ENCODE measurements around the gene CSNK2A2.

Gene CSNK2A2

DNA sequence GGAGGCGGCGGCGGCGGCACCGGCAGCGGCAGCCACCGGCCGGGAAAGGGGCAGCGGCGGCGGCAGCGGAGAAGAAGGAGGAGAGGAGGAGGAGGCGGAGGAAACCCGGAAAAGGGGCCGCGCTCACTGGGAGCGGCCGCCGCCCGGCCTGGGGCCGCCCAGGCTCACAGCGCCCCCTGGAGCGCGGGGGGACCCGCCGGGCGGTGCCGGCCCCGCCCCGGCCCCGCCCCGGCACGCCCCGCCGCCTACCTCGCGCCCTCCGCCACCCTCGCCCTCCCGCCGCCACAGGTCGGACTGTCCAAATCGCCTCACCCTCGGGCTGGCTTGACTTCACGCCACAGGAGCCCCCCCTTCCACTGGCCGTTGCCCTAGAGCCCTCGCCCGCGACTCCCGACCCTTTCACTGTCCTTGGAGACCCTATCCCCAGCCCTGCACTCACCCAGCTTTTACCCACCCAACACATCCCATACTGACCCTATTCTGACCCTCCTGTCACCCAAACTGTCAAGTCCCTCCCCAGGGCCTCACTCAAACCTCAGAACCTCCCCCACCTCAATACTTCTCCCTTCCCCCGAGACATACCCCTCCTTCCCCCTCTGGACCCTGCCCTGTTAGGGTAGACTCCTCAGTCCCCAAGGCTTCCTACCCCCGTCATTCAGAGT, at the start of gene CSNK2A2:
TSS of gene CSNK2A2 (minus strand) at position 85 of the 662 bp plus-strand sequence. CDS start 370 bp downstream, outside the sequence.
- DNase-seq (ENCODE audit: low spot score): peak; percentile 36

DNA sequence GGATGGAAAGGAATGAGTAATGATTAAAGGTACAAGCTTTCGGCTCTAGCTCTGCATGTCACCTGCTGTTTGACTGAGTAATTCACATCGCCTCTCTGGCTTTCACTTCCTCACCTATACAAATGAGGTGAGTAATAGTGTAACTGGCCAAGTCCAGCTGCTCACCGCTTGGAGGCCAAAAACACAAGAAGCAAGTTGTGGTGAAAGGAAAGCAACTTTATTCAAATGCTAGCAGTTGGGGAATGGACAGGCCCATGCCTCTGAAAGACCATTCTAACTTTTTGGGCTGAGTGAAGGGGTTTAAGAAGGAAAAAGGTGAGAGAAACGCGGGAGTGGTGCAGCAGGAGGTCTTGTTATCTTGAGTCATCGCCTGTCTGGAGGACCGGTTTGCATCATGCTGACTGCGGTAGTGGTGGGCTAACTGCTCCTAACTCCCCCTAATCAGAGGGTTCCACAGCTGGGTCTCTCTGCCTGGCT, 45.7 kb upstream of the CSNK2A2 start:
- no peak for DNase-seq (ENCODE audit: low spot score)

DNA sequence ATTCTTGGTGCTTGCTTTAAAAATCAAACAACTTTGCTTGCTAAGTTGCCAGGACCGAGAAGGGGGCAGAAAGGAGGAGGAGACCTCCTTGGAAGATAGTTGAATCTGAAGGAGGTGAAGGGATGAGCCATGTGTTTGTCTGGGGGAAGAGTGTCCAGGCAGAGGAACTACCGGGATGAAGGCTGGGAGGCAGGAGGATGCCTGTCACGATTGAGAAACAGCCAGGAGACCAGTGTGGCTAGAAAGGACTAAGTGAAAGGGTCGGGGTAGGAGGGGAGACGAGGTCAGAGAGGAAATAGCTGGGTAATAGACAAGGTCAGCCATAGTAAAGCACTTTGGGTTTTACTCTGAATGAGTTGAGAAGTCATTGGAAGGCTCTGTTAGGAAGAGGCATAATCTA, 38.9 kb upstream of the CSNK2A2 start:
- no peak for DNase-seq (ENCODE audit: low spot score)

- DNase-seq (ENCODE audit: low spot score): peak; percentile 30
Observed at GRCh38 chr16:58236231-58236690, 38.4 kb upstream of the CSNK2A2 start.

DNA sequence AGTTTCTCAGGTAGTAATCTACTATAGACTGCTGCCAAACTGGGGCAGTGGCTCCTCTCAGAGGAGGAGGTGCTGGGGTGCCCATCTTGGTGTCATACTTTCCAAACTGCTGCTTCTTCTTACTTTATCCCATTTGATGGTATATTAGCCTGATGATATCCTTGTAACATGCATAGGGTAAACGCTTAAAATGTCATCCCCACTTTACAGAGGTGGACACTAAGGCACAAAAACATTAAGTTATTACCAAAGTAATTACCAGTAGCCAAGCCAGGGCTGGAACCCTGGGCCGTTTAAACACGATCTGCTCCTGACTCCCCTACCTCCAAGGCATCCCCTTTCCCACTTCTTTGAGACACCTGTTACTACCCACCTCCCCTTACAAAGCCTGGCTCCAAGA, 37.8 kb upstream of the CSNK2A2 start:
- no peak for DNase-seq (ENCODE audit: low spot score)

- no peak for DNase-seq (ENCODE audit: low spot score)
Observed at GRCh38 chr16:58234831-58235595, 37.1 kb upstream of the CSNK2A2 start.

DNA sequence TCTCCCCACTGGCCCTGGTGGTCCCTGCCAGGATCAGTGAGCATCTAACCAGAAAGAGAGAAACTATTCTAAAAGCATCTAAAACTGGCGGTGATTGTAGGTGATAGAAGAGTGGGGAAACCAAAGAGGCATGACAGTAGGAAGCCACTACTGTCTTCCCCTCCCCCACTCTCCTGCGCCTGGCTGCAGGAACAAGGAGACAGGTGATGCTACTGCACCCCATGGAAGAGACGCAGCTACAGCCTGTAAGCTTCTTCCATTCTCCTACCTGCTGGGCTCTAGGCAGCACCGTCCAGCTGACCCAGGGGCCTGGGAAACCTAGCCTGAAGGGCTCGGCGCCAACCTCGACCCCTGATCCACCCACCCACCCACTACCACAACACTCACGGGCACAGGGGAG, 32.4 kb upstream of the CSNK2A2 start:
- no peak for DNase-seq (ENCODE audit: low spot score)

- no peak for DNase-seq (ENCODE audit: low spot score)
Observed at GRCh38 chr16:58226790-58227189, 28.9 kb upstream of the CSNK2A2 start.

- DNase-seq (ENCODE audit: low spot score): no peak
Observed at GRCh38 chr16:58225965-58226602, 28.2 kb upstream of the CSNK2A2 start.

GRCh38 chr16:58222532-58223316, 24.8 kb upstream of the CSNK2A2 start:
- no peak for DNase-seq (ENCODE audit: low spot score)

GRCh38 chr16:58219432-58219831, 21.5 kb upstream of the CSNK2A2 start:
- DNase-seq (ENCODE audit: low spot score): no peak

GRCh38 chr16:58218786-58219185, 20.9 kb upstream of the CSNK2A2 start:
- DNase-seq (ENCODE audit: low spot score): no peak

- DNase-seq (ENCODE audit: low spot score): peak; percentile 22
Observed at GRCh38 chr16:58217311-58217925, 19.5 kb upstream of the CSNK2A2 start.

DNA sequence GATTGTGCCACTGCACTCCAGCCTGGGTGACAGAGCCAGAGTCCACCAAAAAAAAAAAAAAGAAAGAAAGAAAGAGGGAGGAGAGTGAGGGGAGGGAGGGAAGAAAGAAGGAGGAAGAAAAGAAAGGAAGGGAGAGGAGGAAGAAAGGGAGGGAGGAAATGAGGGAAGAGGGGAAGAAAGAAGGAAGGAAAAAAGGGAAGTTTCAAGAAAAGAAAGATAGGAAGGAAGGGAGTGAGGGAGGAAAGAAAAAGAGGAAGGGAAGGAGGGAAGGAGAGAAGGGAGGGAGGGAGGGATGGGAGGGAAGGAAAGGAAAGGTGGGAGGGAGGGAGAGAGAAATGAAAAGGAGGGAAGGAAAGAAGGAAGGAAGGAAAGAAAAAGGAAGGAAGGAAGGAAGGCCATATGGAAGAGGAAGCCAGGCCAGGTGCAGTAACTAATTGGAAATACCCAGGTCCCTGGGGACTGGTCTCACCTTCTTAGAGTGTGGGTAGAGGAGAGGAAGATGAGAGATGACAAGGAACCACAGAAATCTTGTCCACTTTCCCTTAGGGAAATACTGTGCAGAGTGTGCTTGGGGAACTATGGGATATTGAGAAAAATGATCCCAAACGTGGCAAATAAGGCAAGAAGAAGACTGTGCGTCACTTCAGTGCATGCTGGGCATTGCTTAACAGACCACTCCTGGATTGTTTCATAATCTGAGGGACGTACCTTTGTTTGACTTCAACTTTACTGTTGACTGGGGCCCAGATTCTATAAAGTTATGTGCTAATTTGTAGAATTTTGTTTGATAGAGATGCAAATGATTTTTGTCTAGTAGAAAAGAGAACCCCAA, 15.1 kb upstream of the CSNK2A2 start:
- DNase-seq (ENCODE audit: low spot score): no peak

DNA sequence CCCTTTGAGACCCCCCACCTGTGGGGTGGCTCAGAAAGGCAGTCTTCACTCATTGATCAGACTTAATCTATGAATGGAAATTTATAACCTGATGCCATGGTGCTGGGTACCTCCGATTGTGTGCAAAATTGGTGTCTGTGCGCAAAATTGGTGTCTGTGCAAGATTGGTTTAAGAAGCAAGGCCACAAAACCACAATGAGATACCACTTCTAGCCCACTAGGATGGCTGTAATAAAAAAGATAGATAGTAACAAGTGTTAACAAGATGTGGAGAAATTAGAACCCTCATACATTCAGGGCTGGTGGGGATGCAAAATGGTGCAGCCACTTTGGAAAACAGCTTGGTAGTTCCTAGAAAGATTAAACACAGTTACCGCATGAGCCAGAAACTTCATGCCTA, 13.9 kb upstream of the CSNK2A2 start:
- DNase-seq (ENCODE audit: low spot score): no peak

DNA sequence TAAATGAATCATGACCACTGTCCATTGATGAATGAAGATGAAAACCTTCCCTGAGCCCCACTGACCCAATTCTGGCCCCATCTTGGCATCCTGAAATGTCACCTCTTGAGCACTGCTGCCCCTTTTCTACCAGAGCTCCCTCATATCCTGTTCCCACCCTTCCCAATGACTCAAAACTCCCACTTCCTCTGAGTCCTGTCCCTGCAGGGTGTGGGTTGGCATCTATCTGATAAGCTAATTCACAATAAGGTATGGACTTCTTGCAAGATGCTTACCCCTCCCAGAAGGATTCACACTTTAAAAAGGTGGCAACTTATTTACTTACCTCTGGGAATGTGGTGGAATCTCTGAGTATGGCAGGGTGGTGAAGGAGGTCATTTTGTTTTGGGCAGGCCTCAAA, 13.3 kb upstream of the CSNK2A2 start:
- DNase-seq (ENCODE audit: low spot score): peak; percentile 34

- no peak for DNase-seq (ENCODE audit: low spot score)
Observed at GRCh38 chr16:58205276-58206036, 7.5 kb upstream of the CSNK2A2 start.

DNA sequence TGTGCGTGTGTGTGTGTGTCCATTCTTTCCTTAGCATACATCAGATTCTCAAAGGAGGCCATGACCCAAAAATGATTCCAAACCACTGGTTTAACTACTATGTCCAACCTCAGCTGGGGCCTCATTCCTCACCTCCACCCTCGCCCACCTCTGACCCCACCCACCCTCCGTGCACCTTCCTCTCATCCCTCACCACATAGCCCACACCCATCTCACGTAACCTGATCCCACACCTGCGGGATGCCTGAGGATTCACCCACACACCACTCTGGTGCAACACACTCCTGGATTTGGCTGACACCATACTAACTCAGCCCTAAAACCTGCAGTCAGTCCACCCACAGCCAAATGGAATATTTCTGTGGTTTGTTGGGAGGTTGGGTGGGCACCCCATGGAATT, 3.3 kb upstream of the CSNK2A2 start:
- DNase-seq (ENCODE audit: low spot score): no peak

DNA sequence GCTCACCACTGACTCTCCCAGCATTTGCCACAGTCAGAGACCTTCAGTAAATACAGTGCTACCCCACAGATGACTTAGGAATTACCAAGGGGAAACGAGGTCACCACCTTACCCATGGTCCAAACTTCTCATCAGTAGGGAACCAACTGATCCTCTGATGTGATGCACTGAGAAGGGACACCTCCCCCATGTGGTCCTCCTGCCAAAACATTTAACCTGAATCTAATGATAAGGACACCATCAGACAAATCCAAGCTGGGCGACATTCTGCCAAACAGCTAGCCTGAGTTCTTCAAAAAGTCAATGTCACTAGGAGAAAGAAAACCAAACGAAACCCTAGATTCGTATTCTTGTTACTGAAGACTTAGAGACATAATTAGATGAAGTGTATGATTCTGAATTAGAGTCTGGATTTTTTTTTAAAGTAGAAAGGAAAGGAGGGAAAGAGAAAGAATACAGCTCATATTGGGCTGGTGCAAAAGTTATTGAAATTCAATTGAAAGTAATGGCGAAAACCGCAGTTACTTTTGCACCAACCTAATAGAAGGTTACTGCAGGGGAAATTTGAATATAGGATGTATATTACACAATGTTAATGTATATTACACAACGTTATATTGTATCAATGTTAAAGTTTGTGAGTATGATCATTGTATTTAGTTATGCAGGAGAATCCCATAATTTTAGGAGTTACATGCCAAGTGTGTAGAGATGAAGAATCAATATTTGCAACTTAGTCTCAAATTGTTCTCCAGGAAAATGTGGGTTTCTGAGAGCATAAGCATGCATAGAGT, 2.3 kb upstream of the CSNK2A2 start:
- no peak for DNase-seq (ENCODE audit: low spot score)

Data from kidney capillary endothelial cell (primary cell).